T follicular helper cell (primary cell): ENCODE data around the gene FNBP1.
A peak's percentile ranks its signal among the peaks of the same experiment; 100 is the strongest.

Source experiments
- DNase-seq: peaks from one replicate; pipeline ENCODE4 v3.0.0-alpha.2; 2020; ENCODE audit warnings: low read depth

Gene FNBP1

GRCh38 chr9:129919841-129920240 lies 123.1 kb downstream of the FNBP1 start:
- DNase-seq = no peak

GRCh38 chr9:129919277-129919676 lies 123.7 kb downstream of the FNBP1 start:
- DNase-seq = no peak

- DNase-seq = no peak
These were observed 124.6 kb downstream of the FNBP1 start for GRCh38 chr9:129918296-129918950.

GRCh38 chr9:129916707-129917106 lies 126.3 kb downstream of the FNBP1 start:
- DNase-seq = no peak

GRCh38 chr9:129914051-129914450 lies 128.9 kb downstream of the FNBP1 start:
- DNase-seq = no peak

GRCh38 chr9:129910628-129911567 lies 132.1 kb downstream of the FNBP1 start:
- no peak for DNase-seq

GRCh38 chr9:129909851-129910250 lies 133.1 kb downstream of the FNBP1 start:
- DNase-seq = no peak

- DNase-seq = no peak
These were observed 134.1 kb downstream of the FNBP1 start for GRCh38 chr9:129908906-129909305.

GRCh38 chr9:129907201-129907600 lies 135.8 kb downstream of the FNBP1 start:
- DNase-seq = no peak

GRCh38 chr9:129906298-129906697 lies 136.7 kb downstream of the FNBP1 start:
- DNase-seq = no peak

- no peak for DNase-seq
These were observed 138.3 kb downstream of the FNBP1 start for GRCh38 chr9:129904734-129905133.

GRCh38 chr9:129902740-129903134 lies 140.3 kb downstream of the FNBP1 start:
- DNase-seq = no peak

GRCh38 chr9:129901993-129902739 lies 140.8 kb downstream of the FNBP1 start:
- no peak for DNase-seq

GRCh38 chr9:129900263-129901027 lies 142.5 kb downstream of the FNBP1 start:
- no peak for DNase-seq

GRCh38 chr9:129899620-129900019 lies 143.4 kb downstream of the FNBP1 start:
- no peak for DNase-seq

GRCh38 chr9:129898185-129898584 lies 144.8 kb downstream of the FNBP1 start:
- no peak for DNase-seq

GRCh38 chr9:129897263-129897662 lies 145.7 kb downstream of the FNBP1 start:
- no peak for DNase-seq

- DNase-seq = peak; percentile 51
These were observed 147.4 kb downstream of the FNBP1 start for GRCh38 chr9:129895376-129896268.

GRCh38 chr9:129894120-129894823 lies 148.7 kb downstream of the FNBP1 start:
- no peak for DNase-seq

- no peak for DNase-seq
These were observed 151.4 kb downstream of the FNBP1 start for GRCh38 chr9:129891569-129891968.
